Measurements from ENCODE around the gene SLC8B1. TPM values are rescaled to one million over a fixed set of nuclear protein-coding genes. Genes with fewer than 3 reads are reported as not detected.
A peak's percentile ranks its signal among the peaks of the same experiment; 100 is the strongest.

The SLC8B1 gene
- polyA plus RNA-seq, 3 donors, result 21.6 to 46.0 (median 32.4) TPM

DNA sequence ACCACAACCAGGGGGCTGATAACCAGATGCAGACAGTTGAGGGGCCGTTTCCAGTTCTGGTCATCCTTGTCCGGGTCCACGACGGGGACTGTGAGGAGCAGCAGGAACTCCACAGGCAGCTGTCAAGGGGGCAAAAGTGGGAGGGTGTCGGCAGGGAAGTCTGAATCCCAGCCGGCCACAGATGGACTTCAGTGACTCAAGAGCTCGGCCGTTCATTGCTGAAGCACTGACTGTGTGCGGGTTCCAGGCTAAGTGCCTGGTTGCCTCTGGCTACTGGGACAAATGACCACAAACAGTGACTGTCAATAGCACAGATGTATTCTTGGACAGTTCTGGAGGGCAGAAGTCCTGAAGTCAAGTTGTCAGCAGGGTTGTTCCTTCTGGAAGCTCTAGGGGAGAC is 19.6 kb downstream of the SLC8B1 start:
- Histone ChIP-seq H3K9ac (ENCODE audit: insufficient read depth, low read length, poor library complexity, severe bottlenecking) (no peak overlapping the region), H2AFZ (ENCODE audit: insufficient read depth, low read depth, low read length, poor library complexity, severe bottlenecking) (no peak overlapping the region), H3K4me1 (ENCODE audit: control insufficient read depth in 1 of 2, insufficient read depth in 2 of 2, low read length in 2 of 2) (no peaks in the 10 kb centered on the region), H3K27me3 (ENCODE audit: control insufficient read depth in 2 of 2, insufficient read depth in 2 of 2, low read length in 2 of 2) (no peaks in the 10 kb centered on the region), H3K36me3 (replicated peaks in 1 of 2; ENCODE audit: control insufficient read depth in 1 of 2, insufficient read depth in 2 of 2, low read length in 2 of 2) (peaks cover 86 to 100% of the 10 kb centered on the region in 2 donors), H3K4me3 (replicated peaks in 1 of 3; ENCODE audit: low read depth in 2 of 3, low read length in 3 of 3) (no peak overlapping the region), H3K4me2 (replicated peaks; ENCODE audit: extremely low read depth, low read length, poor library complexity, severe bottlenecking) (no peak overlapping the region), H3K27ac (ENCODE audit: low read depth in 1 of 2, low read length in 2 of 2) (no peak overlapping the region), H3K9me3 (replicated peaks in 1 of 2; ENCODE audit: control insufficient read depth in 1 of 2, insufficient read depth in 1 of 2, low read length in 2 of 2) (no peaks in the 10 kb centered on the region), H4K20me1 (ENCODE audit: insufficient read depth, low read length) (peaks cover 14% of the 10 kb centered on the region), H3K79me2 (ENCODE audit: insufficient read depth, low read length) (no peaks in the 10 kb centered on the region)
- Mint-ChIP-seq H3K4me3 (no peak overlapping the region), H3K9me3 (peaks cover 0 to 6% (median 1%) of the 10 kb centered on the region in 7 donors), H3K4me1 (no peaks in the 10 kb centered on the region), H3K27me3 (ENCODE audit: low read depth in 3 of 3) (peaks cover 0 to 3% (median 0%) of the 10 kb centered on the region in 3 donors), H3K27ac (peak overlapping the region in 3 of 7 donors; percentile 12 to 63 (median 38)), H3K36me3 (peaks cover 87 to 98% of the 10 kb centered on the region in 2 donors)
- 99% methylated on average over 9 of the region's 9 CpGs for WGBS (ENCODE audit: insufficient coverage)
- intact Hi-C loops (cut with micrococcal nuclease), result no loop called here
- TF ChIP-seq, protein P1, sequence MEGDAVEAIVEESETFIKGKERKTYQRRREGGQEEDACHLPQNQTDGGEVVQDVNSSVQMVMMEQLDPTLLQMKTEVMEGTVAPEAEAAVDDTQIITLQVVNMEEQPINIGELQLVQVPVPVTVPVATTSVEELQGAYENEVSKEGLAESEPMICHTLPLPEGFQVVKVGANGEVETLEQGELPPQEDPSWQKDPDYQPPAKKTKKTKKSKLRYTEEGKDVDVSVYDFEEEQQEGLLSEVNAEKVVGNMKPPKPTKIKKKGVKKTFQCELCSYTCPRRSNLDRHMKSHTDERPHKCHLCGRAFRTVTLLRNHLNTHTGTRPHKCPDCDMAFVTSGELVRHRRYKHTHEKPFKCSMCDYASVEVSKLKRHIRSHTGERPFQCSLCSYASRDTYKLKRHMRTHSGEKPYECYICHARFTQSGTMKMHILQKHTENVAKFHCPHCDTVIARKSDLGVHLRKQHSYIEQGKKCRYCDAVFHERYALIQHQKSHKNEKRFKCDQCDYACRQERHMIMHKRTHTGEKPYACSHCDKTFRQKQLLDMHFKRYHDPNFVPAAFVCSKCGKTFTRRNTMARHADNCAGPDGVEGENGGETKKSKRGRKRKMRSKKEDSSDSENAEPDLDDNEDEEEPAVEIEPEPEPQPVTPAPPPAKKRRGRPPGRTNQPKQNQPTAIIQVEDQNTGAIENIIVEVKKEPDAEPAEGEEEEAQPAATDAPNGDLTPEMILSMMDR (IDR thresholded peaks at IDR 0.05), result no peak
- no peak for DNase-seq

DNA sequence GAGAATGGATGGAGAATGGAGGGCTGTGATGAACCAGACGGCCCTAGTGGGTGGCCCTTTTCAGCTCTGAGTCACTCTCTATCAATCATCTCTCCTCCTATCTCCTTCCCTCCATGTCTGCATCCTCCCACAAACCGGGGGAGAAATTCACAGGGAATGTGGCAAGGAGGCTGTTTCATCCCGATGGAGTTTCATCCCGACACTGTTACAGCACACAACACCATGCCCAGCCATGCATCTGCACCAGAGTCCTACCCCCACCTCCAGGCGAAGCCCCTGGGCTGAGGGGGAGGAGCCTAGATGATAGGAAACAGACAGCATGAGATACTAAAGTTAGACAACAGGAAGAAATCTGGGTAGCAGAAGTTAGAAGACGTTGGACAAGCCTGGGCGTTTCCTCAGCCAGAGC is 20.8 kb downstream of the SLC8B1 start:
- no peaks in the 10 kb centered on the region for H3K4me1 ChIP-seq (ENCODE audit: control insufficient read depth in 1 of 2, insufficient read depth in 2 of 2, low read length in 2 of 2)
- Mint-ChIP-seq H3K4me1 (no peaks in the 10 kb centered on the region), H3K27me3 (ENCODE audit: low read depth in 3 of 3) (peaks cover 0 to 3% (median 0%) of the 10 kb centered on the region in 3 donors), H3K36me3 (peaks cover 87 to 97% of the 10 kb centered on the region in 2 donors), H3K4me3 (no peak overlapping the region), H3K9me3 (peaks cover 0 to 6% (median 1%) of the 10 kb centered on the region in 7 donors), H3K27ac (peak overlapping the region in 1 of 7 donors; percentile 48)
- H3K9ac ChIP-seq (ENCODE audit: insufficient read depth, low read length, poor library complexity, severe bottlenecking), result no peak overlapping the region
- no peak overlapping the region for H3K27ac ChIP-seq (ENCODE audit: low read depth in 1 of 2, low read length in 2 of 2)
- TF ChIP-seq, protein P1 (IDR thresholded peaks at IDR 0.05), result no peak
- no peak overlapping the region for H3K4me2 ChIP-seq (replicated peaks; ENCODE audit: extremely low read depth, low read length, poor library complexity, severe bottlenecking)
- no peak overlapping the region for H3K4me3 ChIP-seq (replicated peaks in 1 of 3; ENCODE audit: low read depth in 2 of 3, low read length in 3 of 3)
- intact Hi-C loops (cut with micrococcal nuclease), result loop anchor here (5.0 kb wide), 1 partner anchor 113 kb away; no protein-coding TSS in a partner anchor
- peaks cover 10% of the 10 kb centered on the region for H4K20me1 ChIP-seq (ENCODE audit: insufficient read depth, low read length)
- no peaks in the 10 kb centered on the region for H3K27me3 ChIP-seq (ENCODE audit: control insufficient read depth in 2 of 2, insufficient read depth in 2 of 2, low read length in 2 of 2)
- WGBS (ENCODE audit: insufficient coverage), result 62% methylated on average over 2 of the region's 7 CpGs
- no peak for DNase-seq
- H3K79me2 ChIP-seq (ENCODE audit: insufficient read depth, low read length), result no peaks in the 10 kb centered on the region
- no peak overlapping the region for H2AFZ ChIP-seq (ENCODE audit: insufficient read depth, low read depth, low read length, poor library complexity, severe bottlenecking)
- no peaks in the 10 kb centered on the region for H3K9me3 ChIP-seq (replicated peaks in 1 of 2; ENCODE audit: control insufficient read depth in 1 of 2, insufficient read depth in 1 of 2, low read length in 2 of 2)
- H3K36me3 ChIP-seq (replicated peaks in 1 of 2; ENCODE audit: control insufficient read depth in 1 of 2, insufficient read depth in 2 of 2, low read length in 2 of 2), result peaks cover 86 to 100% of the 10 kb centered on the region in 2 donors
